Testis (tissue), 2 donors: ENCODE measurements around the gene CD7.
"Not testable (repeated sequence)": the region's sequence is repeated elsewhere in the genome, so short reads cannot be mapped to it uniquely, and the experiment has no call there.

Experiments
- CTCF ChIP-seq, 3 experiments: fragments of 450-650 bp in 2 of 3; fragments of 200-600 bp in 1 of 3; sonication (generic) in 1 of 3; IDR thresholded peaks; one replicate each; pipeline ENCODE4 v1.5.1; 2016 to 2019; ENCODE audit warnings: antibody characterized with exemption in 3 of 3, mild to moderate bottlenecking in 2 of 3, moderate library complexity in 1 of 3
- POLR2A ChIP-seq: fragments of 450-650 bp; IDR thresholded peaks from one replicate; pipeline ENCODE4 v1.6.1; 2017; ENCODE audit warnings: antibody characterized with exemption, mild to moderate bottlenecking, moderate library complexity

- TF ChIP-seq CTCF (IDR thresholded peaks at IDR 0.05); POLR2A: not testable (repeated sequence)
These were observed 30.6 kb upstream of the CD7 start for GRCh38 chr17:82347994-82348393.
